ENCODE data around the gene RASD2. TPM values are rescaled to one million over a fixed set of nuclear protein-coding genes. Genes with fewer than 3 reads are reported as not detected.
A peak's percentile ranks its signal among the peaks of the same experiment; 100 is the strongest.

Gene RASD2
- total and polyA plus RNA-seq, 10 donors: 0.04 to 0.44 (median 0.17) TPM; not detected in 3

DNA sequence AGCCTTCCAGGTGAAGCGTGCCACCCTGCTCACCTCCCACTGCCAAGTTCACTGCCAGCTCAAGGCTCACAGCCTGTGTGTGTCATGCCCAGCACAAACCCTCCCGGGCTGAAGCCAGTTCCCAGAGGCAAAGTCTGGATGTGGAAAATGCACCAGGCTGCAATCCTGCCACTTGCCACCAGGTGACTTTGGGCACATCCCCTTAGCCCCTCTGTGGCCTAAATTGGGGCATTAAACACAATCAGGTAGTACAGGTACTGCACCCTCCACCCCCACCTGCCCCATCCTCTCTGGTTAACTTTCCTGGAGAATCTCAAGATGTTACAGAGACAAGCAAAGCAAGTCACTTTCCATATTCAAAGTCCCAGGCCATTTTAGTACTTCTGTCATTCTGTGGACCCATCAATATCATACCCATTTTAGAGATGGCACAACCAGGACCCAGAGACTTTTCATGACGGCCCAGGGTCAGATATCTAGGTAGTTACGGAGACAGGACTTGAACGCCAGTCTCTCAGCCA is 1.8 kb upstream of the RASD2 start:
- H3K36me3 ChIP-seq: no peaks in the 10 kb centered on the region
- intact Hi-C loops (cut with DNase I; ENCODE audit: low total_unique reads): no loop called here
- peaks cover 0 to 70% (median 31%) of the 10 kb centered on the region in 7 donors for H3K27me3 ChIP-seq (replicated peaks in 1 of 7)
- H3K4me1 ChIP-seq: peaks cover 0 to 46% (median 24%) of the 10 kb centered on the region in 6 donors
- H3K27ac ChIP-seq: no peak overlapping the region
- TF ChIP-seq, protein P1, sequence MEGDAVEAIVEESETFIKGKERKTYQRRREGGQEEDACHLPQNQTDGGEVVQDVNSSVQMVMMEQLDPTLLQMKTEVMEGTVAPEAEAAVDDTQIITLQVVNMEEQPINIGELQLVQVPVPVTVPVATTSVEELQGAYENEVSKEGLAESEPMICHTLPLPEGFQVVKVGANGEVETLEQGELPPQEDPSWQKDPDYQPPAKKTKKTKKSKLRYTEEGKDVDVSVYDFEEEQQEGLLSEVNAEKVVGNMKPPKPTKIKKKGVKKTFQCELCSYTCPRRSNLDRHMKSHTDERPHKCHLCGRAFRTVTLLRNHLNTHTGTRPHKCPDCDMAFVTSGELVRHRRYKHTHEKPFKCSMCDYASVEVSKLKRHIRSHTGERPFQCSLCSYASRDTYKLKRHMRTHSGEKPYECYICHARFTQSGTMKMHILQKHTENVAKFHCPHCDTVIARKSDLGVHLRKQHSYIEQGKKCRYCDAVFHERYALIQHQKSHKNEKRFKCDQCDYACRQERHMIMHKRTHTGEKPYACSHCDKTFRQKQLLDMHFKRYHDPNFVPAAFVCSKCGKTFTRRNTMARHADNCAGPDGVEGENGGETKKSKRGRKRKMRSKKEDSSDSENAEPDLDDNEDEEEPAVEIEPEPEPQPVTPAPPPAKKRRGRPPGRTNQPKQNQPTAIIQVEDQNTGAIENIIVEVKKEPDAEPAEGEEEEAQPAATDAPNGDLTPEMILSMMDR (IDR thresholded peaks at IDR 0.05 in 8 of 11, conservative IDR thresholded peaks at IDR 0.05 in 3 of 11): peak in 7 of 11 experiments; percentile 15 to 60 (median 51)
- TF ChIP-seq POLR2AphosphoS5 (IDR thresholded peaks at IDR 0.05): no peak
- no peak for TF ChIP-seq POLR2A (IDR thresholded peaks at IDR 0.05)
- 72 to 83% (median 80%) methylated on average over 5 of the region's 5 CpGs for WGBS, 5 donors
- no peak for DNase-seq
- H3K4me3 ChIP-seq: no peak overlapping the region
- no peaks in the 10 kb centered on the region for H3K9me3 ChIP-seq

DNA sequence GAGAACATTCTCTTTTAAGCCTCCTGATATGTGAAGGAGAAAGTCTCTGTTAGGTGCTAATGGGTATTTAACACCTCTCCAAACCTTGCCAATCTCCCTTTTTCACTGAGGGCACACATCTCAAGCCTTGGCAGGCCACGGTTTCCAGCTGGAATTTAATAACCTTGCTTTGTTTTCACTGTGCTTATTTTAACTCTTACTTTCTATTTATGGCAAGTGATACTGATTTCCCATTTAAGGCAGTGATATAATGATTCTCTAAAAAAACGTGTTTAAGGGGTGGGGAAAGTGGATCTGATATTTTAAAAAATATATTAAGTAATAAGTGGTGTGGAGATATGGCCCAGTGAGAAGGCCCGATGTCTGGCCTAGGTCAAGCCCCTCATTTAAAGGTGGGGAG is 1.1 kb upstream of the RASD2 start:
- Histone ChIP-seq H3K4me3 (peak overlapping the region in 6 of 8 donors; percentile 47 to 79 (median 52)), H3K27me3 (replicated peaks in 1 of 7) (peaks cover 0 to 76% (median 31%) of the 10 kb centered on the region in 7 donors), H3K27ac (no peak overlapping the region), H3K9me3 (no peaks in the 10 kb centered on the region), H3K36me3 (no peaks in the 10 kb centered on the region), H3K4me1 (peaks cover 0 to 46% (median 24%) of the 10 kb centered on the region in 6 donors)
- TF ChIP-seq POLR2A (IDR thresholded peaks at IDR 0.05): no peak
- TF ChIP-seq POLR2AphosphoS5 (IDR thresholded peaks at IDR 0.05): no peak
- no peak for DNase-seq
- intact Hi-C loops (cut with DNase I; ENCODE audit: low total_unique reads): no loop called here
- WGBS, 5 donors: 22 to 33% (median 28%) methylated on average over 3 of the region's 3 CpGs

GRCh38 chr22:35539910-35540594 is 579 bp upstream of the RASD2 start:
- peak; percentile 86 for DNase-seq
- no peak for TF ChIP-seq POLR2AphosphoS5 (IDR thresholded peaks at IDR 0.05)
- TF ChIP-seq, protein P1 (IDR thresholded peaks at IDR 0.05 in 8 of 11, conservative IDR thresholded peaks at IDR 0.05 in 3 of 11): peak in 1 of 11 experiments; percentile 7
- no peaks in the 10 kb centered on the region for H3K9me3 ChIP-seq
- 2 to 3% (median 2%) methylated on average over 7 to 89 of the region's 89 CpGs for WGBS, 5 donors
- peaks cover 0 to 79% (median 31%) of the 10 kb centered on the region in 7 donors for H3K27me3 ChIP-seq (replicated peaks in 1 of 7)
- intact Hi-C loops (cut with DNase I; ENCODE audit: low total_unique reads): no loop called here
- peaks cover 0 to 46% (median 24%) of the 10 kb centered on the region in 6 donors for H3K4me1 ChIP-seq
- H3K36me3 ChIP-seq: no peaks in the 10 kb centered on the region
- H3K27ac ChIP-seq: no peak overlapping the region
- peak overlapping the region; percentile 27 to 79 (median 50) for H3K4me3 ChIP-seq

- intact Hi-C loops (cut with DNase I; ENCODE audit: low total_unique reads): no loop called here
- no peak overlapping the region for H3K27ac ChIP-seq
- no peak for DNase-seq
These were observed 670 bp downstream of the RASD2 start for GRCh38 chr22:35541254-35541748.

More at GRCh38 chr22:35541254-35541748, 670 bp downstream of the RASD2 start:
- 4 to 17% (median 11%) methylated on average over 11 to 28 of the region's 28 CpGs for WGBS, 5 donors
- no peak for TF ChIP-seq POLR2AphosphoS5 (IDR thresholded peaks at IDR 0.05)
- no peak for TF ChIP-seq POLR2A (IDR thresholded peaks at IDR 0.05)
- TF ChIP-seq, protein P1 (IDR thresholded peaks at IDR 0.05 in 8 of 11, conservative IDR thresholded peaks at IDR 0.05 in 3 of 11): no peak
- H3K4me1 ChIP-seq: peaks cover 0 to 41% (median 22%) of the 10 kb centered on the region in 6 donors
- no peaks in the 10 kb centered on the region for H3K9me3 ChIP-seq
- H3K36me3 ChIP-seq: no peaks in the 10 kb centered on the region
- H3K27me3 ChIP-seq (replicated peaks in 1 of 7): peaks cover 0 to 78% (median 31%) of the 10 kb centered on the region in 7 donors
- H3K4me3 ChIP-seq: peak overlapping the region in 5 of 8 donors; percentile 26 to 79 (median 52)
